GM18951 (cell line): ENCODE results near the gene ZSCAN10.
"Not testable (repeated sequence)": the region's sequence is repeated elsewhere in the genome, so short reads cannot be mapped to it uniquely, and the experiment has no call there.

Experiments
- POLR2A ChIP-seq: IDR thresholded peaks from 4 replicates; pipeline ENCODE4 v1.6.1; 2011; ENCODE audit warnings: mild to moderate bottlenecking; ENCODE audit not compliant: insufficient read length, insufficient read depth; ENCODE audit errors: extremely low read depth
- in situ Hi-C: fragments of 300-500 bp; cut with MboI; formaldehyde crosslinking; loops from one replicate; pipeline ENCODE4 v1.12.0; 2022; ENCODE audit warnings: low sequenced_read_pairs, mixed read lengths, inconsistent platforms; ENCODE audit not compliant: unreplicated experiment

ZSCAN10 gene

GRCh38 chr16:3075523-3075915 lies 23.6 kb downstream of the ZSCAN10 start:
- TF ChIP-seq POLR2A: no peak
- in situ Hi-C loops: no loop called here

- TF ChIP-seq POLR2A: peak; percentile 33
- in situ Hi-C loops: no loop called here
Observed at GRCh38 chr16:3074860-3075522, 24.1 kb downstream of the ZSCAN10 start.

- TF ChIP-seq POLR2A: no peak
- in situ Hi-C loops: no loop called here
Observed at GRCh38 chr16:3073448-3073847, 25.6 kb downstream of the ZSCAN10 start.

GRCh38 chr16:3072576-3073263 lies 26.4 kb downstream of the ZSCAN10 start:
- in situ Hi-C loops: not testable (repeated sequence)

- in situ Hi-C loops: not testable (repeated sequence)
Observed at GRCh38 chr16:3072148-3072547, 26.9 kb downstream of the ZSCAN10 start.

GRCh38 chr16:3071655-3072054 lies 27.4 kb downstream of the ZSCAN10 start:
- no peak for TF ChIP-seq POLR2A
- in situ Hi-C loops: no loop called here

- no peak for TF ChIP-seq POLR2A
- in situ Hi-C loops: no loop called here
Observed at GRCh38 chr16:3070608-3071111, 28.4 kb downstream of the ZSCAN10 start.

- in situ Hi-C loops: not testable (repeated sequence)
Observed at GRCh38 chr16:3069146-3069545, 29.9 kb downstream of the ZSCAN10 start.

- in situ Hi-C loops: no loop called here
- TF ChIP-seq POLR2A: no peak
Observed at GRCh38 chr16:3068487-3068886, 30.6 kb downstream of the ZSCAN10 start.

- in situ Hi-C loops: no loop called here
- TF ChIP-seq POLR2A: no peak
Observed at GRCh38 chr16:3066440-3066748, 32.7 kb downstream of the ZSCAN10 start.

GRCh38 chr16:3065742-3066439 lies 33.2 kb downstream of the ZSCAN10 start:
- TF ChIP-seq POLR2A: no peak
- in situ Hi-C loops: no loop called here

GRCh38 chr16:3065069-3065741 lies 33.9 kb downstream of the ZSCAN10 start, which contains the start of gene IL32:
TSS of gene IL32 (plus strand) at chr16:3065640. CDS start at chr16:3065812, 172 bp downstream.
- peak; percentile 24 for TF ChIP-seq POLR2A
- in situ Hi-C loops: no loop called here

- no peak for TF ChIP-seq POLR2A
- in situ Hi-C loops: loop anchor here (5.0 kb wide), 1 partner anchor 63 kb away; no protein-coding TSS in a partner anchor
Observed at GRCh38 chr16:3063625-3064386, 35.3 kb downstream of the ZSCAN10 start.
